ENCODE results near the gene VPS9D1.

- TF ChIP-seq, protein P1, sequence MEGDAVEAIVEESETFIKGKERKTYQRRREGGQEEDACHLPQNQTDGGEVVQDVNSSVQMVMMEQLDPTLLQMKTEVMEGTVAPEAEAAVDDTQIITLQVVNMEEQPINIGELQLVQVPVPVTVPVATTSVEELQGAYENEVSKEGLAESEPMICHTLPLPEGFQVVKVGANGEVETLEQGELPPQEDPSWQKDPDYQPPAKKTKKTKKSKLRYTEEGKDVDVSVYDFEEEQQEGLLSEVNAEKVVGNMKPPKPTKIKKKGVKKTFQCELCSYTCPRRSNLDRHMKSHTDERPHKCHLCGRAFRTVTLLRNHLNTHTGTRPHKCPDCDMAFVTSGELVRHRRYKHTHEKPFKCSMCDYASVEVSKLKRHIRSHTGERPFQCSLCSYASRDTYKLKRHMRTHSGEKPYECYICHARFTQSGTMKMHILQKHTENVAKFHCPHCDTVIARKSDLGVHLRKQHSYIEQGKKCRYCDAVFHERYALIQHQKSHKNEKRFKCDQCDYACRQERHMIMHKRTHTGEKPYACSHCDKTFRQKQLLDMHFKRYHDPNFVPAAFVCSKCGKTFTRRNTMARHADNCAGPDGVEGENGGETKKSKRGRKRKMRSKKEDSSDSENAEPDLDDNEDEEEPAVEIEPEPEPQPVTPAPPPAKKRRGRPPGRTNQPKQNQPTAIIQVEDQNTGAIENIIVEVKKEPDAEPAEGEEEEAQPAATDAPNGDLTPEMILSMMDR (conservative IDR thresholded peaks at IDR 0.05; ENCODE audit: low read depth in 2 of 2) = no peak
- no peak for TF ChIP-seq STAT1 (IDR thresholded peaks at IDR 0.05; ENCODE audit: unreplicated experiment)
- no peak for TF ChIP-seq EZH2 (IDR thresholded peaks at IDR 0.05; ENCODE audit: low read depth, unreplicated experiment)
- TF ChIP-seq, protein P2, sequence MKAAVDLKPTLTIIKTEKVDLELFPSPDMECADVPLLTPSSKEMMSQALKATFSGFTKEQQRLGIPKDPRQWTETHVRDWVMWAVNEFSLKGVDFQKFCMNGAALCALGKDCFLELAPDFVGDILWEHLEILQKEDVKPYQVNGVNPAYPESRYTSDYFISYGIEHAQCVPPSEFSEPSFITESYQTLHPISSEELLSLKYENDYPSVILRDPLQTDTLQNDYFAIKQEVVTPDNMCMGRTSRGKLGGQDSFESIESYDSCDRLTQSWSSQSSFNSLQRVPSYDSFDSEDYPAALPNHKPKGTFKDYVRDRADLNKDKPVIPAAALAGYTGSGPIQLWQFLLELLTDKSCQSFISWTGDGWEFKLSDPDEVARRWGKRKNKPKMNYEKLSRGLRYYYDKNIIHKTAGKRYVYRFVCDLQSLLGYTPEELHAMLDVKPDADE (IDR thresholded peaks at IDR 0.05) = no peak
- no peak for TF ChIP-seq POLR2AphosphoS5 (IDR thresholded peaks at IDR 0.05; ENCODE audit: low read depth)
- no peak for TF ChIP-seq ZNF331 (CRISPR knock-in tag; IDR thresholded peaks at IDR 0.05; ENCODE audit: low read depth)
- TF ChIP-seq CREB1 (CRISPR knock-in tag; IDR thresholded peaks at IDR 0.05; ENCODE audit: low read depth) = no peak
- no peak for TF ChIP-seq JUNB (IDR thresholded peaks at IDR 0.05; ENCODE audit: unreplicated experiment)
- no peak for TF ChIP-seq EZH2phosphoT487 (IDR thresholded peaks at IDR 0.05; ENCODE audit: unreplicated experiment)
- TF ChIP-seq REST (IDR thresholded peaks at IDR 0.05; ENCODE audit: unreplicated experiment) = no peak
- no peak for TF ChIP-seq ZNF114 (CRISPR knock-in tag; IDR thresholded peaks at IDR 0.05)
Measured at GRCh38 chr16:89738538-89739317, 18.0 kb upstream of the VPS9D1 start.

Measured in GM23338 (cell line).